Body of pancreas (tissue), 4 donors: ENCODE data around the gene CDKN1B.

Experiments
- POLR2A ChIP-seq, 3 donors: fragments of 450-650 bp; IDR thresholded peaks; one replicate each; pipeline ENCODE4 v1.6.1; 2016; ENCODE audit warnings: antibody characterized with exemption in 3 of 3, mild to moderate bottlenecking in 2 of 3
- TF ChIP-seq, protein P1 (sequence below), 7 experiments: fragments of 450-650 bp in 4 of 7; fragments of 200-600 bp in 3 of 7; sonication (generic) in 3 of 7; IDR thresholded peaks; one replicate each; pipeline ENCODE4 v1.5.1; 2016 to 2019; ENCODE audit warnings: antibody characterized with exemption in 7 of 7

DNA sequence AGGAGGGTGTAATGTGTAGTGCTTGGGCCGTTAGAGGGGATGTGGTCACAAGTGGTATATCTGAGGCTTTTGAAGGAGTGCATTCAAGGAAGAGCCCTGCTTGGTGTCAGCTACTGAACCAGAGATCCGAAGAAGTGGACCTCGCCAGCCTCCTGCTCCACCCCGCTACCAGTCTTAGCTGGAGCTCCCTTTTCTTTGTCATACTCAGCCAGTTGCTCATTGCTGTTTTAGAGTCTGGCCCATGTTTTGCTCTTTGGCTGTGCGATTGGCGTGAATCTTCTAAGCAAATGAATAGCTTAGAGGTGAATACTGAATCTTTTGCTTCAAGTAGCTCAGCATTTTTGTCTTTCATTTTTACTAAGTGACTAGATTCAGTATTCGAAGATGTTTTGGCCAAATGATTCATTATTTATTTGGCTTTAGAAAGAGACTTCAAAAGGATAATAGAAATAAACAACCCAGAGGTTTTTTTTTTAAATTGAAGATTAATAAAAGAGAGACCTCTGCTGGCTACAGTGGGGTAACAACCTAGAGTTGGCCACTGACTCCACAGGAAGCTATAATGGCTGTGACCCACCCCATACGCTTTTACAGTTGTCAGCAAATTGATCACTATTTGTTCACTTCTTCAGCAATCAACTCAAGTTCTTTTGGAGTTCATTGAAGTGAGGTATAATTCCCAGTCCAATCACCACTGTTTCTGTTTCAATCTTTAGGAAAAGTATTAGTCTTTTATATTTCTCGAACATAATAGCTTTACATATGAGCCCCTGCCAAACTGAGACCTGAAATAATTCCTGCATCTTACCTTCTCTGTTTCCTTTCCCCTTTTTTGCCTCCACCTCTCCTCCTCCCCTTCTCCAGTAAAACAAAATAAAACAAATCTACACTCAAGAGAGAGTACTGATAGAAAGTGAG is 19.9 kb downstream of the CDKN1B start:
- TF ChIP-seq, protein P1, sequence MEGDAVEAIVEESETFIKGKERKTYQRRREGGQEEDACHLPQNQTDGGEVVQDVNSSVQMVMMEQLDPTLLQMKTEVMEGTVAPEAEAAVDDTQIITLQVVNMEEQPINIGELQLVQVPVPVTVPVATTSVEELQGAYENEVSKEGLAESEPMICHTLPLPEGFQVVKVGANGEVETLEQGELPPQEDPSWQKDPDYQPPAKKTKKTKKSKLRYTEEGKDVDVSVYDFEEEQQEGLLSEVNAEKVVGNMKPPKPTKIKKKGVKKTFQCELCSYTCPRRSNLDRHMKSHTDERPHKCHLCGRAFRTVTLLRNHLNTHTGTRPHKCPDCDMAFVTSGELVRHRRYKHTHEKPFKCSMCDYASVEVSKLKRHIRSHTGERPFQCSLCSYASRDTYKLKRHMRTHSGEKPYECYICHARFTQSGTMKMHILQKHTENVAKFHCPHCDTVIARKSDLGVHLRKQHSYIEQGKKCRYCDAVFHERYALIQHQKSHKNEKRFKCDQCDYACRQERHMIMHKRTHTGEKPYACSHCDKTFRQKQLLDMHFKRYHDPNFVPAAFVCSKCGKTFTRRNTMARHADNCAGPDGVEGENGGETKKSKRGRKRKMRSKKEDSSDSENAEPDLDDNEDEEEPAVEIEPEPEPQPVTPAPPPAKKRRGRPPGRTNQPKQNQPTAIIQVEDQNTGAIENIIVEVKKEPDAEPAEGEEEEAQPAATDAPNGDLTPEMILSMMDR (IDR thresholded peaks at IDR 0.05) = peak; percentile 18 to 70 (median 50)
- no peak for TF ChIP-seq POLR2A (IDR thresholded peaks at IDR 0.05)
